Endothelial cell of umbilical vein (primary cell): ENCODE data around the gene PLEKHG4. TPM values are rescaled to one million over a fixed set of nuclear protein-coding genes. Genes with fewer than 3 reads are reported as not detected.

Experiments used
- BruUV-seq: library from RNA; stranded (reverse); fragments of 400-500 nt; replicated peaks from 2 replicates; lab custom pipeline; 2021; lab: Mats Ljungman, UMichigan
- CTCF ChIA-PET: fragments of 300-600, 350-600 bp; sonication (Branson Sonifier 250); formaldehyde crosslinking; loops from one replicate; lab custom pipeline; 2021; ENCODE audit warnings: antibody characterized with exemption, inconsistent platforms; lab: Charles Lee
- POLR2A ChIA-PET: fragments of 300-600, 350-600 bp; sonication (Branson Sonifier 250); formaldehyde crosslinking; loops from one replicate; lab custom pipeline; 2021; ENCODE audit warnings: antibody characterized with exemption, inconsistent platforms; lab: Charles Lee
- DNase-seq: peaks from one replicate; pipeline ENCODE4 v3.0.0-alpha.2; 2011; ENCODE audit warnings: low read depth, low spot score
- FAIRE-seq: peaks from 2 replicates; lab custom pipeline; 2011; peaks lifted over from hg19 to GRCh38; lab: Jason Lieb, UNC
- H2AFZ ChIP-seq: 2 replicates; pipeline ENCODE4 v1.6.0; 2012; ENCODE audit warnings: low read depth, low read length, control low read depth, inconsistent platforms
- H3K27ac ChIP-seq: 2 replicates; pipeline ENCODE4 v1.5.1; 2011; ENCODE audit warnings: low read depth, mild to moderate bottlenecking, control low read depth, low read length, moderate library complexity; ENCODE audit not compliant: insufficient read depth
- H3K27me3 ChIP-seq, 2 experiments: 2 replicates each; pipeline versions ENCODE4 v1.6.0 to v1.6.1; 2011; ENCODE audit warnings: low read length in 2 of 2, mixed read lengths in 1 of 2; ENCODE audit not compliant: control insufficient read depth in 2 of 2, insufficient read depth in 2 of 2
- H3K36me3 ChIP-seq, 2 experiments: 2 replicates in 1 of 2; 3 replicates in 1 of 2; pipeline ENCODE4 v1.5.1; 2011; ENCODE audit warnings: low read length in 2 of 2, mild to moderate bottlenecking in 1 of 2, moderate library complexity in 1 of 2; ENCODE audit not compliant: control insufficient read depth in 2 of 2, insufficient read depth in 2 of 2; ENCODE audit errors: extremely low read depth in 1 of 2
- H3K4me1 ChIP-seq: 3 replicates; pipeline ENCODE4 v1.5.1; 2011; ENCODE audit warnings: mild to moderate bottlenecking, low read length; ENCODE audit not compliant: control insufficient read depth, insufficient read depth; ENCODE audit errors: extremely low read depth
- H3K4me2 ChIP-seq: 2 replicates; pipeline ENCODE4 v1.6.1; 2011; ENCODE audit warnings: low read length, control low read depth, mixed read lengths; ENCODE audit not compliant: insufficient read depth
- H3K4me3 ChIP-seq, 3 experiments: fragments of 200-600 bp in 1 of 3; sonication (generic), shearing (Covaris generic) in 1 of 3; replicated peaks in 1 of 3; 2 replicates each; pipeline ENCODE4 v1.5.1; 2011 to 2016; ENCODE audit warnings: control low read depth in 3 of 3, low read length in 3 of 3, mild to moderate bottlenecking in 2 of 3, inconsistent platforms in 1 of 3, low read depth in 1 of 3, moderate library complexity in 1 of 3; ENCODE audit not compliant: insufficient read depth in 1 of 3
- H3K79me2 ChIP-seq: 2 replicates; pipeline ENCODE4 v1.6.0; 2012; ENCODE audit warnings: low read length, inconsistent platforms; ENCODE audit not compliant: control insufficient read depth, insufficient read depth
- H3K9ac ChIP-seq: replicated peaks from 2 replicates; pipeline ENCODE3; 2011; ENCODE audit warnings: low read length, control low read depth; ENCODE audit not compliant: insufficient read depth; ENCODE audit errors: extremely low read depth
- H3K9me1 ChIP-seq: replicated peaks from 3 replicates; pipeline ENCODE4 v1.6.0; 2011; ENCODE audit warnings: mild to moderate bottlenecking, low read length; ENCODE audit not compliant: control insufficient read depth, insufficient read depth; ENCODE audit errors: extremely low read depth
- H3K9me3 ChIP-seq: replicated peaks from 2 replicates; pipeline ENCODE4 v1.5.1; 2012; ENCODE audit warnings: low read length, inconsistent platforms; ENCODE audit not compliant: control insufficient read depth, insufficient read depth
- H4K20me1 ChIP-seq: replicated peaks from 2 replicates; pipeline ENCODE3; 2011; ENCODE audit warnings: mild to moderate bottlenecking, low read length; ENCODE audit not compliant: control insufficient read depth, insufficient read depth; ENCODE audit errors: extremely low read depth
- EZH2 ChIP-seq: IDR thresholded peaks from 2 replicates; pipeline ENCODE4 v1.6.1; 2012; ENCODE audit warnings: borderline replicate concordance, low read depth, mild to moderate bottlenecking, moderate library complexity, low read length, inconsistent platforms; ENCODE audit not compliant: severe bottlenecking
- FOS ChIP-seq: IDR thresholded peaks from 2 replicates; pipeline ENCODE4 v1.6.1; 2011; ENCODE audit warnings: mild to moderate bottlenecking, low read length, moderate library complexity, borderline replicate concordance; ENCODE audit not compliant: insufficient read depth
- GATA2 ChIP-seq: IDR thresholded peaks from 2 replicates; pipeline ENCODE4 v1.7.0; 2011; ENCODE audit warnings: low read depth, mild to moderate bottlenecking, moderate library complexity, mixed read lengths, low read length; ENCODE audit not compliant: insufficient read length, insufficient read depth
- JUN ChIP-seq: IDR thresholded peaks from 2 replicates; pipeline ENCODE4 v1.6.1; 2011; ENCODE audit warnings: borderline replicate concordance, low read depth; ENCODE audit not compliant: insufficient read length, insufficient read depth
- MYC ChIP-seq: IDR thresholded peaks from one replicate; pipeline ENCODE4 v1.6.1; 2011; ENCODE audit warnings: mild to moderate bottlenecking, low read depth, low read length
- POLR2A ChIP-seq: IDR thresholded peaks from 2 replicates; pipeline ENCODE4 v1.6.1; 2012; ENCODE audit warnings: low read depth, mild to moderate bottlenecking, control low read depth, low read length
- POLR2AphosphoS5 ChIP-seq: IDR thresholded peaks from 2 replicates; pipeline ENCODE4 v1.6.1; 2012; ENCODE audit warnings: low read depth, mild to moderate bottlenecking, control low read depth, low read length, moderate library complexity; ENCODE audit not compliant: insufficient read depth
- dilution Hi-C: fragments of 300-500 bp; cut with MboI; formaldehyde crosslinking; loops from one replicate; pipeline ENCODE4 v1.15.0; 2019; ENCODE audit warnings: low sequenced_read_pairs; ENCODE audit not compliant: extremely low pct_ligation_motif_present
- intact Hi-C: fragments of 100-400 bp; cut with micrococcal nuclease; formaldehyde crosslinking; loops from one replicate; pipeline ENCODE4 v1.10.0; 2022
- polyA plus RNA-seq, 4 experiments: library from polyadenylated mRNA; depleted of rRNA in 3 of 4; stranded (reverse) in 3 of 4; unstranded in 1 of 4; fragments of >200 nt; gene quantifications; 2 replicates each; pipeline versions ENCODE4 v1.2.1 to v1.2.3, GENCODE V29; 2011 to 2012; ENCODE audit warnings: missing spikeins in 1 of 4
- total RNA-seq: library from RNA; stranded (reverse); gene quantifications from 2 replicates; pipeline ENCODE4 v1.2.3, GENCODE V29; 2021
- TF ChIP-seq, protein P1 (sequence below): IDR thresholded peaks from 2 replicates; pipeline ENCODE4 v1.6.1; 2011; ENCODE audit not compliant: insufficient read depth, insufficient read length
- TF ChIP-seq, protein P2 (sequence below), 2 donors: IDR thresholded peaks; 1 replicate in 1 of 2; 2 replicates in 1 of 2; pipeline ENCODE4 v1.5.1; 2011; ENCODE audit warnings: low read length in 2 of 2, mild to moderate bottlenecking in 2 of 2, moderate library complexity in 2 of 2, control low read depth in 1 of 2, inconsistent platforms in 1 of 2, low read depth in 1 of 2; ENCODE audit not compliant: insufficient read depth in 1 of 2; ENCODE audit errors: extremely low read depth in 1 of 2

Gene PLEKHG4
- total and polyA plus RNA-seq, 2 donors (not counting 3 experiments of a cell fraction or from before 2014, with no cell fraction given) = 26.6 to 34.8 TPM

DNA sequence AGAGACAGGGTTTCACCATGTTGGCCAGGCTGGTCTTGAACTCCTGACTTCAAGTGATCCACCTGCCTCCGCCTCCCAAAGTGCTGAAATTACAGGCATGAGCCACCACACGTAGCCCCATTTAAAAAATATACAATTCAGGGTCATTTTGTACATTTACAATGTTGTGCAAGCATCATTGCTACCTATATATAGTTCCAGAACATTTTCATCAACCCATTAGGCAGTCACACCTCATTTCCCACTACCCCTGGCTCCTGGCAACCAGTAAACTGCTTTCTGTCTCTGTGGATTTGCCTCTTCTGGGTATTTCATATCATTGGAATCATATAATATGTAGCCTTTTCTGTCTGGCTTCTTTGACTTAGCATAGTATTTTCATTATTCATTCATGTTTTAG, 54.0 kb downstream of the PLEKHG4 start:
- H3K36me3 ChIP-seq = no peaks in the 10 kb centered on the region
- FAIRE-seq (no peak), DNase-seq (no peak)
- no peak overlapping the region for H3K4me2 ChIP-seq
- intact Hi-C loops (no loop called here), dilution Hi-C loops (no loop called here)
- H4K20me1 ChIP-seq = no peaks in the 10 kb centered on the region
- H2AFZ ChIP-seq = no peak overlapping the region
- H3K9me3 ChIP-seq = no peaks in the 10 kb centered on the region
- H3K79me2 ChIP-seq = no peaks in the 10 kb centered on the region
- H3K4me1 ChIP-seq = peaks cover 12% of the 10 kb centered on the region
- no TSS peak for BruUV-seq
- no peak overlapping the region for H3K27ac ChIP-seq
- H3K27me3 ChIP-seq = no peaks in the 10 kb centered on the region
- H3K9me1 ChIP-seq = no peaks in the 10 kb centered on the region
- H3K9ac ChIP-seq = no peak overlapping the region
- ChIA-PET CTCF (no interaction called here), POLR2A (no interaction called here)
- TF ChIP-seq FOS (no peak), POLR2A (no peak), GATA2 (no peak), POLR2AphosphoS5 (no peak), JUN (no peak), EZH2 (no peak), MYC (no peak)
- TF ChIP-seq, protein P1, sequence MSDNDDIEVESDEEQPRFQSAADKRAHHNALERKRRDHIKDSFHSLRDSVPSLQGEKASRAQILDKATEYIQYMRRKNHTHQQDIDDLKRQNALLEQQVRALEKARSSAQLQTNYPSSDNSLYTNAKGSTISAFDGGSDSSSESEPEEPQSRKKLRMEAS = no peak
- TF ChIP-seq, protein P2, sequence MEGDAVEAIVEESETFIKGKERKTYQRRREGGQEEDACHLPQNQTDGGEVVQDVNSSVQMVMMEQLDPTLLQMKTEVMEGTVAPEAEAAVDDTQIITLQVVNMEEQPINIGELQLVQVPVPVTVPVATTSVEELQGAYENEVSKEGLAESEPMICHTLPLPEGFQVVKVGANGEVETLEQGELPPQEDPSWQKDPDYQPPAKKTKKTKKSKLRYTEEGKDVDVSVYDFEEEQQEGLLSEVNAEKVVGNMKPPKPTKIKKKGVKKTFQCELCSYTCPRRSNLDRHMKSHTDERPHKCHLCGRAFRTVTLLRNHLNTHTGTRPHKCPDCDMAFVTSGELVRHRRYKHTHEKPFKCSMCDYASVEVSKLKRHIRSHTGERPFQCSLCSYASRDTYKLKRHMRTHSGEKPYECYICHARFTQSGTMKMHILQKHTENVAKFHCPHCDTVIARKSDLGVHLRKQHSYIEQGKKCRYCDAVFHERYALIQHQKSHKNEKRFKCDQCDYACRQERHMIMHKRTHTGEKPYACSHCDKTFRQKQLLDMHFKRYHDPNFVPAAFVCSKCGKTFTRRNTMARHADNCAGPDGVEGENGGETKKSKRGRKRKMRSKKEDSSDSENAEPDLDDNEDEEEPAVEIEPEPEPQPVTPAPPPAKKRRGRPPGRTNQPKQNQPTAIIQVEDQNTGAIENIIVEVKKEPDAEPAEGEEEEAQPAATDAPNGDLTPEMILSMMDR (IDR thresholded peaks at IDR 0.05; ENCODE audit: extremely low read depth in 1 of 2, insufficient read depth in 1 of 2, low read depth in 1 of 2, low read length in 2 of 2) = no peak
- H3K4me3 ChIP-seq = no peak overlapping the region
